ENCODE data around the gene ZNF219.
"Not testable (repeated sequence)": the region's sequence is repeated elsewhere in the genome, so short reads cannot be mapped to it uniquely, and the experiment has no call there.

Gene ZNF219

DNA sequence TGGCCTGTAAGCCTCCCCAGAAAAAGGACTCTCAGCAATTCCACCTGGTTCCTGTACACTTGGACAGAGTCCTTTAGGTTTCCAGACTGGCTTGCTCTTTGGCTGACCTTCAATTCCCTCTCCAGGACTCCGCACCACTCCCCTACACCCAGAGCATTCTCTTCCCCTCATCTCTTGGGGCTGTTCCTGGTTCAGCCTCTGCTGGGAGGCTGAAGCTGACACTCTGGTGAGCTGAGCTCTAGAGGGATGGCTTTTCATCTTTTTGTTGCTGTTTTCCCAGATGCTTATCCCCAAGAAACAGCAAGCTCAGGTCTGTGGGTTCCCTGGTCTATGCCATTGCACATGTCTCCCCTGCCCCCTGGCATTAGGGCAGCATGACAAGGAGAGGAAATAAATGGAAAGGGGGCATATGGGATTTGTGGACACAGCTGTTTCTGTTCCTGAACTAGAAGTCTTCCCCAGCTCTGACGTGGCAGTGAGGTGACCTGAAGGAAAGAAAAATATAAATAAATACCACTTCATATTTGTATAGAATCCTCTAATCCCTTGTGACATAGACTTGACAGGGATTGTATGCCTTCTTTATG is 55.0 kb downstream of the ZNF219 start:
- DNase-seq (ENCODE audit: low spot score): no peak

DNA sequence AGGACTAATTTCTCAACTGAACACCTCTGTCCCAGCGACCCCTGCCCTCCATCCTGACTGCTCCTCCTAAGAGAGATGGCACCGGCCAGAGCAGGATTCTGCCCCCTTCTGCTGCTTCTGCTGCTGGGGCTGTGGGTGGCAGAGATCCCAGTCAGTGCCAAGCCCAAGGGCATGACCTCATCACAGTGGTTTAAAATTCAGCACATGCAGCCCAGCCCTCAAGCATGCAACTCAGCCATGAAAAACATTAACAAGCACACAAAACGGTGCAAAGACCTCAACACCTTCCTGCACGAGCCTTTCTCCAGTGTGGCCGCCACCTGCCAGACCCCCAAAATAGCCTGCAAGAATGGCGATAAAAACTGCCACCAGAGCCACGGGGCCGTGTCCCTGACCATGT is 55.5 kb downstream of the ZNF219 start:
- DNase-seq (ENCODE audit: low spot score): no peak

DNA sequence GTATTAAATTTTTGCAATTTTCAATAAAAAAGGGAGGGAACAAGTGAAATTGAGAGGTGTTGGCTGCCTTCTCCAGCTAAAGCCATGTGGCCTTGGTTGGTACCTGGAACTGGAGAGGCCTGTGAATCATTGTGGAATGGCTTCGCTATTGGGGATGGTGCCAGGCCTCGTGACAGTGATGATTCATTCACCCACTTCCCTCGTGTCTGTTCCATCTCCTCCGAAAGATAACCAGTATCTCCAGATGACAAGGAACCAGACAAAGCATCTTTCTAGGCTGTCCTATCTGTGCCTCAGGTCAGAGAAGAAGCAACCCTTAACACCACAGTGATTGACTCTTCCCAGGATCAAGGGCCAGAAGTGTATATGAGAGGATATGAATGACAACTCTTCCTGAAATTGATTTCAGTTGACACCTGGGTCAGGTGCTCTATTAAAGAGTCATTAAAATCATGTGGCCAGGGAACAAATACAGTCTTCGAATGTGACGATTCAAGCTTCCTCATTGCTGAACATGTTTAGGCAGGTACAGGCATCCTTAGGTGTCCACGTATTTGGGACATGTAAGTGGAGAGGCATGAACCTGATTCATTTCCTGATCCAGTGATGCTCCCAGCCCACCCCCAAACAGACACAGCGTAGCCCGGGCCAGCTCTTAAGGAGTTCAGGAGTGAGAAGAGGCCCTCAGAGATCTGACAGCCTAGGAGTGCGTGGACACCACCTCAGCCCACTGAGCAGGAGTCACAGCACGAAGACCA is 56.6 kb downstream of the ZNF219 start, which contains the start of gene RNASE7:
TSS of gene RNASE7 (plus strand) at position 687 of the 758 bp plus-strand sequence. CDS start 631 bp downstream, outside the sequence.
- DNase-seq (ENCODE audit: low spot score): no peak

DNA sequence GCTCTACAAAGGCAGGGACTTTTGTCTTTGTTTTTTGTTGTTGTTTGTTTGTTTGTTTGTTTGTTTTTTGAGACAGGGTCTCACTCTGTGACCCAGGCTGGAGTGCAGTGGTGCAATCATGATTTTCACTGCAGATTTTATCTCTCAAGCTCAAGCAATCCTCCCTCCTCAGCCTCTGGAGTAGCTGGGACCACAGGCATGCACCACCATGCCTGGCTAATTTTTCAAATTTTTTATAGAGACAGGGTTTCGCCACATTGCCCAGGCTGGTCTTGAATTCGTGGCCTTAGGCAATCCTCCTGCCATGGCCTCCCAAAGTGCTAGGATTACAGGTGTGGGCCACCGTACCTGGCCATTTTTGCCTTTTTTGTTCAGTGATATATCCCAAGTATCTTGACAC is 57.5 kb downstream of the ZNF219 start:
- DNase-seq (ENCODE audit: low spot score): not testable (repeated sequence)

DNA sequence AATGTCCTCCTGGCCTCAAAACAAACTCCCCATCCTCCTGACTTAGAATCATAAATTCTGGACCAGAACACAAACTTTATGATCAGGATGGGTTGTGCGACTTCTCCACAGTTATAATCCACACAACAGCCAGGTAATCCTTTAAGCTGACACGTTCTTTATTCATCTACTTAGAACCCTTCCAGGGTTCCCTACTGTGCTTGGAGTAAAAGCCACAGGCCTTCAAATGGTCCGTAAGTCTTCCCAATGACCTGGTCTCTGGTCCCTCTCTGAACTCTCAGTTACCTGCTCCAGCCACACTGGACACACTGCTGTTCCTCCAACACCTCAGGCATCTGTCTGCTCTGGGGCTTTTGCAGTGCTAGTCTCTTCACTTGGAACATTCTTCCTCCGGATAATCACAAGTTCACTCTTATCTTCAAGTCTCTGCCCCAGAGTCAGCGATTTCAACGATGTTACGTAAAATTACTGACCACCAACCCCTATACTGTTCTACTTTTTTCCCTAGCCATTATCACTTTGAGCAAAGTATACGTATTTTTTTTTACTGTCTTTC is 58.0 kb downstream of the ZNF219 start:
- no peak for DNase-seq (ENCODE audit: low spot score)

All from HuH-7.5 (cell line).